Colonic mucosa (tissue), 4 donors: ENCODE measurements around the gene GATAD2B. TPM values are rescaled to one million over a fixed set of nuclear protein-coding genes. Genes with fewer than 3 reads are reported as not detected.
"Not testable (repeated sequence)": the region's sequence is repeated elsewhere in the genome, so short reads cannot be mapped to it uniquely, and the experiment has no call there.

Source experiments
- DNase-seq: peaks from one replicate; pipeline ENCODE4 v3.0.0-alpha.2; 2020
- H3K27ac ChIP-seq: fragments of 200-600 bp; one replicate; pipeline ENCODE4 v1.8.0; 2021
- H3K27me3 ChIP-seq: fragments of 200-600 bp; one replicate; pipeline ENCODE4 v1.8.0; 2021
- H3K36me3 ChIP-seq: fragments of 200-600 bp; one replicate; pipeline ENCODE4 v1.8.0; 2021
- H3K4me1 ChIP-seq: fragments of 200-600 bp; one replicate; pipeline ENCODE4 v1.8.0; 2021; ENCODE audit warnings: mild to moderate bottlenecking
- H3K4me3 ChIP-seq: fragments of 200-600 bp; one replicate; pipeline ENCODE4 v1.8.0; 2021
- H3K9ac ChIP-seq, 2 donors: one replicate each; pipeline ENCODE4 v1.7.0; 2013; ENCODE audit warnings: control low read depth in 2 of 2, low read depth in 2 of 2, low read length in 2 of 2
- H3K9me3 ChIP-seq: fragments of 200-600 bp; one replicate; pipeline ENCODE4 v1.8.0; 2021
- CTCF ChIP-seq: fragments of 200-600 bp; IDR thresholded peaks from one replicate; pipeline ENCODE4 v1.8.0; 2022; ENCODE audit warnings: antibody characterized with exemption, mild to moderate bottlenecking
- intact Hi-C: fragments of 100-400 bp; cut with DNase I; formaldehyde crosslinking; loops from one replicate; pipeline ENCODE4 v1.14.1; 2022
- total RNA-seq, 2 donors: library from RNA; stranded (reverse); fragmentation: NEBNext Ultra II Directional in 1 of 2; extraction: Animal tissue kit (Norgen Biotek cat#: 25700) in 1 of 2; gene quantifications; one replicate each; pipeline ENCODE4 v1.2.1, GENCODE V29; 2021
- donor health status: healthy.
- donor health status: DM: no; HTN: no; CAD: no.
- donor health status: DM: no; HTN: no; CAD: no.

GATAD2B gene
- total RNA-seq, 2 donors from 2014 or later: 32.5 to 36.5 TPM

- no peaks in the 10 kb centered on the region for H3K9me3 ChIP-seq
- no peaks in the 10 kb centered on the region for H3K36me3 ChIP-seq
- H3K4me1 ChIP-seq: no peaks in the 10 kb centered on the region
- peak overlapping the region; percentile 74 for H3K27ac ChIP-seq
- H3K4me3 ChIP-seq: no peak overlapping the region
- no peaks in the 10 kb centered on the region for H3K27me3 ChIP-seq
- peak overlapping the region; percentile 20 to 30 for H3K9ac ChIP-seq
- TF ChIP-seq CTCF: no peak
- peak; percentile 65 for DNase-seq
- intact Hi-C loops: no loop called here
Observed at GRCh38 chr1:153790313-153790965, 132.3 kb downstream of the GATAD2B start.

- H3K36me3 ChIP-seq: no peaks in the 10 kb centered on the region
- no peak for TF ChIP-seq CTCF
- peak overlapping the region; percentile 22 for H3K4me3 ChIP-seq
- DNase-seq: no peak
- no peaks in the 10 kb centered on the region for H3K27me3 ChIP-seq
- H3K9me3 ChIP-seq: no peaks in the 10 kb centered on the region
- H3K9ac ChIP-seq: peak overlapping the region; percentile 20 to 30
- intact Hi-C loops: no loop called here
- H3K4me1 ChIP-seq: no peaks in the 10 kb centered on the region
- H3K27ac ChIP-seq: peak overlapping the region; percentile 74
Observed at GRCh38 chr1:153789478-153790034, 133.2 kb downstream of the GATAD2B start.

GRCh38 chr1:153786038-153786790 lies 136.6 kb downstream of the GATAD2B start:
- no peak for TF ChIP-seq CTCF
- Histone ChIP-seq H3K9me3 (no peaks in the 10 kb centered on the region), H3K36me3 (no peaks in the 10 kb centered on the region), H3K27me3 (no peaks in the 10 kb centered on the region), H3K4me3 (no peak overlapping the region), H3K4me1 (no peaks in the 10 kb centered on the region), H3K27ac (no peak overlapping the region), H3K9ac (no peak overlapping the region)
- intact Hi-C loops: no loop called here
- DNase-seq: no peak

GRCh38 chr1:153783233-153784190 lies 139.3 kb downstream of the GATAD2B start:
- Histone ChIP-seq H3K27me3 (no peaks in the 10 kb centered on the region), H3K4me3 (peak overlapping the region; percentile 52), H3K4me1 (no peaks in the 10 kb centered on the region), H3K9me3 (no peaks in the 10 kb centered on the region), H3K9ac (peak overlapping the region; percentile 85), H3K27ac (peak overlapping the region; percentile 89), H3K36me3 (no peaks in the 10 kb centered on the region)
- peak; percentile 93 for DNase-seq
- TF ChIP-seq CTCF: peak; percentile 11
- intact Hi-C loops: no loop called here

GRCh38 chr1:153782648-153783047 lies 140.1 kb downstream of the GATAD2B start:
- H3K4me3 ChIP-seq, H3K27me3 ChIP-seq, H3K9me3 ChIP-seq, H3K4me1 ChIP-seq, H3K36me3 ChIP-seq, DNase-seq, intact Hi-C loops: not testable (repeated sequence)
- H3K9ac ChIP-seq: peak overlapping the region in 1 of 2 donors; percentile 85
- H3K27ac ChIP-seq: peak overlapping the region; percentile 89
